Lower leg skin (tissue), 3 donors: ENCODE results near the gene RIPK1.

ENCODE experiments used
- POLR2A ChIP-seq, 2 donors: fragments of 450-650 bp; IDR thresholded peaks; one replicate each; pipeline ENCODE4 v1.6.1; 2016 to 2017; ENCODE audit warnings: antibody characterized with exemption in 2 of 2, mild to moderate bottlenecking in 1 of 2, moderate library complexity in 1 of 2
- TF ChIP-seq, protein P1 (sequence below), 3 donors: fragments of 450-650 bp; IDR thresholded peaks; one replicate each; pipeline ENCODE4 v1.5.1; 2016; ENCODE audit warnings: antibody characterized with exemption in 3 of 3, mild to moderate bottlenecking in 3 of 3, moderate library complexity in 2 of 3

DNA sequence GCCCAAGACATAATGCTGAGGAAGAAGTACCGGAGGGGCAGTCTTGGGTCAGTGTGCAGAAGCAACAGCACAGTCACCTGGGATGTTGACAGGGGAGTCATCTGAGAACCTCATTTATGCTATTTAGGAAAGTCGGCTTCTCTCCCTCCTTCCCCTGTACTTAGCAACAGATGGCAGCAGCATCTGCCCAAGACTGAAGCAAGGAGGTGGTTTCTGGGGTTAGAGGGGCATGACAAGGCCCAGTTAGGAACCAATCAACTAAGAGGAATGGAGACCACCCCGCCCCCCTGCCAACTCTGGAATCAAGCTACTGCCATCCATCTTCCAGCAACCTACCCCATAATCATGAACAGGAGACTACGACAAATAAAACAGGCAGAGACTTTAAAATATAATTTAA, 21.7 kb downstream of the RIPK1 start:
- TF ChIP-seq, protein P1, sequence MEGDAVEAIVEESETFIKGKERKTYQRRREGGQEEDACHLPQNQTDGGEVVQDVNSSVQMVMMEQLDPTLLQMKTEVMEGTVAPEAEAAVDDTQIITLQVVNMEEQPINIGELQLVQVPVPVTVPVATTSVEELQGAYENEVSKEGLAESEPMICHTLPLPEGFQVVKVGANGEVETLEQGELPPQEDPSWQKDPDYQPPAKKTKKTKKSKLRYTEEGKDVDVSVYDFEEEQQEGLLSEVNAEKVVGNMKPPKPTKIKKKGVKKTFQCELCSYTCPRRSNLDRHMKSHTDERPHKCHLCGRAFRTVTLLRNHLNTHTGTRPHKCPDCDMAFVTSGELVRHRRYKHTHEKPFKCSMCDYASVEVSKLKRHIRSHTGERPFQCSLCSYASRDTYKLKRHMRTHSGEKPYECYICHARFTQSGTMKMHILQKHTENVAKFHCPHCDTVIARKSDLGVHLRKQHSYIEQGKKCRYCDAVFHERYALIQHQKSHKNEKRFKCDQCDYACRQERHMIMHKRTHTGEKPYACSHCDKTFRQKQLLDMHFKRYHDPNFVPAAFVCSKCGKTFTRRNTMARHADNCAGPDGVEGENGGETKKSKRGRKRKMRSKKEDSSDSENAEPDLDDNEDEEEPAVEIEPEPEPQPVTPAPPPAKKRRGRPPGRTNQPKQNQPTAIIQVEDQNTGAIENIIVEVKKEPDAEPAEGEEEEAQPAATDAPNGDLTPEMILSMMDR (IDR thresholded peaks at IDR 0.05), result no peak
- TF ChIP-seq POLR2A (IDR thresholded peaks at IDR 0.05), result no peak
